KOPT-K1 (cell line): ENCODE data around the gene TMEM259.

Source experiments
- H3K27ac ChIP-seq: fragments of 200-600 bp; sonication (generic); 2 replicates; pipeline ENCODE4 v1.5.1; 2016; ENCODE audit warnings: antibody characterized with exemption, mild to moderate bottlenecking, low read depth, low read length; ENCODE audit not compliant: poor library complexity, severe bottlenecking
- H3K36me3 ChIP-seq: fragments of 200-600 bp; sonication (generic); 2 replicates; pipeline ENCODE4 v1.5.1; 2017; ENCODE audit warnings: antibody characterized with exemption, mild to moderate bottlenecking, low read length, moderate library complexity; ENCODE audit not compliant: insufficient read depth
- H3K9me3 ChIP-seq: fragments of 200-600 bp; sonication (generic); 2 replicates; pipeline ENCODE4 v1.5.1; 2017; ENCODE audit warnings: antibody characterized with exemption, low read length, mild to moderate bottlenecking; ENCODE audit not compliant: insufficient read depth, poor library complexity, severe bottlenecking

Gene TMEM259

DNA sequence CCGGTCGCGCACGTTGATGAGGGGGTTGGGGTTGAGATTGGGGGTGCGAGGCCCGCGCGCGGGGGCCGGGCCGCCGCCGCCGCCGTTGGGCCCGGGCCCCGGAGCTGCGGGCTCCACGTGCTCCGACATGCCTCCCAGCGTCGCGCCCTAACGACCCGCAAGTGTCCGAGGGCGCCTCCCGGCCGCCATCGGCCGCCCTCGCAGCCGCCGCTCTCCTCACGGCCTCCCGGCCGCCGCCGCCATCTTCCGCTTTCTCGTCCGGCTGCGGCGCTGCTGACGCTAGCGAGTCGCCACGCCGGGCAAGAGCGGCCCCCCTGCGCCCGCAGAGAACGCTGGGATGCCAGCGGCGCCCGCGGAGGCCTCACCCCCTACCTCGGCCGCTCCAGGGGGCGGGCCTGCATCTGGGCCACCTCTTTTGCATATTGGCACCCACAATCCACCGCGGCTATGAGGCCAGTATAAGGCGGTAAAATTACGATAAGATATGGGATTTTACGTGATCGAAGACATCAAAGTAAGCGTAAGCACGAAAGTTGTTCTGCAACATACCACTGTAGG, at the start of gene TMEM259:
TSS of gene TMEM259 (minus strand) at position 256 of the 558 bp plus-strand sequence. CDS start at position 129, 127 bp downstream.
- Histone ChIP-seq H3K9me3 (no peaks in the 10 kb centered on the region), H3K36me3 (peaks cover 35% of the 10 kb centered on the region), H3K27ac (peak within 1 kb of the TSS; percentile 76)

DNA sequence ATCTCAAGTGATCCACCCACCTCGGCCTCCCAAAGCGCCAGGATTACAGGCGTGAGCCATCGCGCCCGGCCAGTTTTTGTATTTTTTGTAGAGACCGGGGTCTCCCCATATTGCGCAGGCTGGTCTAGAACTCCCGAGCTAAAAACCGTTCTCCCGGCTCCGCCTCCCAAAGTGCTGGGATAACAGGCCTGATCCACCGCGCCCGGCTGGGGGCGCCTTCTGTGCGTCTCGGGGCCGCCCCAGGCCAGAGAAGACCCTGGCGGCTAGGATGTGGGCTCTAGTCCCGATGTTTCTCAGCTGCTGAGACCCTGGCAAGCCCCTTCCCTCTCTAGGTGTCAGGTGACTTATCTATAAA, 49.6 kb upstream of the TMEM259 start:
- Histone ChIP-seq H3K36me3 (peaks cover 64% of the 10 kb centered on the region), H3K27ac (no peak overlapping the region), H3K9me3 (no peaks in the 10 kb centered on the region)

DNA sequence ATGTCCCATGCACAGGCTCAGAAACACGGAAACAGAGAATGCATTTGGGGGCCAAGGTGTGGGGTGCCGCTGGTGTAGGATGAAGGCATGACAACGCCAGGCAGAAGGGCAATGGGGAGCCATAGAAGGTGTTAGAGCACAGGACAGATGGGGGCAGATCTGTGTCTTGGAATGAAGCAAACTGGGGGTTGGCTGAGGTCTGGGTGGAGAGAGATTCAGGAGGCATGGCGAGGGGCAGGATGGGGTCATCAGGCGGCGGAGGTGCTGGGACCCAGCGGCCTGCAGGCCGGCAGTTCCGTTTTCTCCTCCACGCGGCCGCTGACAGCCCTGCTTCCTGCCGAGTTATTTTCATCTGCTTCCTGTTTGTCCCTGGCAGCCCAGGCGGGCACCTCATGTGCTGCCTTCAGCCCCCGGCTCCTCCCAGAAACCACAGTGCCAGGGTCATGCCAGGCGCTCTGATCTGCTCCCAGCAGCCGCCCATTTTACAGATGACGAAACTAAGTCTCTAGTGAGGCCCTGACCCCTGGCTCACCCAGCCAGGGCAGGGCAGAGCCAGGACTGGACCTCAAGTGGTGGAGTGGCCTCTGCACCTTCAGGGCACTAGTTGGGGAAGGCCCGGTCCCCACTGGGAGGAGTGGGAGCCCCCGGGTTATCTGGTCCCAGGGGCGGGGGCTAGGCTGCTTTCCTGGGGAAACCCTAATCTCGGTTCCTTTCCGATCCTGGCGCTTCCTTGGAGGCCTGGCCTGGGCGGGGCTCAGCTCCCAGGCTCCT, 48.3 kb upstream of the TMEM259 start:
- Histone ChIP-seq H3K27ac (peak overlapping the region; percentile 98), H3K9me3 (no peaks in the 10 kb centered on the region), H3K36me3 (peaks cover 55% of the 10 kb centered on the region)

DNA sequence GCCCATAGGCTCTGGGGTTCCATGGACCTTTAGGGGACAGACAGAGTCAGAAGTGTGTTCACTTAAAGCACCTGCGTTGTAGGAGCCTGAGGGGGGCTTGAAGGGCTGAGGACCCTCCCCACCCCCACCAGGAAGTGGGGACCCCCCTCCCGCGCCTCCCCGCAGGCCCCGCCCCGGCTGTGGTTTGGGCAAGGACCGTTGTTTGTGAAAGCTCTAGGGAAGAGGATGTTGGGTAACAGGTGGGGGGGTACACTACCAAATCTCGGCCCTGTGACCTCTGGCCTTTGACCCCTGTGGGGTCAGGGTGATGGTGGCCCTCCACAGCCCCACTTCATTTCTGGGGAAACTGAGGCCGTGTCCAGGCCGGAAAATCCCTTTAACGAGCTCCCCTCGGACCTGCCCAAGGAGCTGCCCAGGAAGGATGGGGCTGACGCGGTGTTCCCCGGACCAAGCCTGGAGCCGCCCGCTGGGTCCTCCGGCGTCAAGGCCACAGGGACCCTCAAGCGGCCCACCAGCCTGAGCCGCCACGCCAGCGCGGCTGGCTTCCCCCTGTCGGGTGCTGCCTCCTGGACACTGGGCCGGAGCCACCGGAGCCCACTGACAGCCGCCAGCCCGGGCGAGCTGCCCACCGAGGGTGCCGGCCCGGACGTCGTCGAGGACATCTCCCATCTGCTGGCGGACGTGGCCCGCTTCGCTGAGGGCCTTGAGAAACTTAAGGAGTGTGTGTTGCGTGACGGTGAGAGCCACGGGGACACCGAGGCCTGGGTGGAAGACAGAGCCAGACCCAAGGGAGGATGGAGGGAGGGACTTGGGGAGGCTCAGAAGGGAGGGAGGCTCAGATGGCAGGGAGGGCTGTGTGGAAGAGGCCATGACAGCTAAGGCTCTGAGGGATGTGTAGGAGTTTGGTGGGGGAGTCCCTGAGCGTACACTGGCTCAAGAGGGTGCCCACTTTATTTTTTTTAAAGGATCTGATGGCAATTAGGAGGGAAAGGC, 47.4 kb upstream of the TMEM259 start:
- Histone ChIP-seq H3K9me3 (no peaks in the 10 kb centered on the region), H3K36me3 (peaks cover 46% of the 10 kb centered on the region), H3K27ac (peak overlapping the region; percentile 98)

DNA sequence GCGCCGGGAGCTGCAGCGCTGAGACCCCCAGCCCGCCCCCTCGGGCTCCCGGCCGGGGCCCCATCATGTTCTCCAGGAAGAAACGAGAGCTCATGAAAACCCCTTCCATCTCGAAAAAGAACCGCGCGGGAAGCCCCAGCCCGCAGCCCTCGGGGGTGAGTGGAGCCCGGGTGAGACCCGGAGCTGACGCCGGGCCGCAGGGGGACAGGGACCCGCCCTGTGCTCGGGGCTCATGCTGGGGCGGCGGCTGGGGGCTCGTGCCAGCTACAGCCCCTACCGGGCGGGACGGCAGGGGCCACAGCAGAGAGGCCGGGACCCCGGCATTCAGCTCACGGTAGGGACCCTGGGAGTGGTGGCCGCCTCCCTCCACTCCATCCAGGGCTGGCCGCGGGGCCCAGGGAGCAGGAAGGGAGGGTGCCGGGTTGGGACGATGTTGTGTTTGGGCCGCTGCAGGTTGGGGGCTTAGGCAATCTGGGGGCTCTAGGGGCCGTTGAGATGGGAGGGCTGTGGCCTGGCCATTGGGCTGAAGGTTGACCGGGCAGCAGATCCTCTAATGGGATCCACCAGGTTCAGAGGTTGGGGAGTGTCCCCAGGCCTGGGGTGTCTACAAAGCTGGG, 46.5 kb upstream of the TMEM259 start:
- peaks cover 38% of the 10 kb centered on the region for H3K36me3 ChIP-seq
- H3K9me3 ChIP-seq = no peaks in the 10 kb centered on the region
- peak overlapping the region; percentile 98 for H3K27ac ChIP-seq

DNA sequence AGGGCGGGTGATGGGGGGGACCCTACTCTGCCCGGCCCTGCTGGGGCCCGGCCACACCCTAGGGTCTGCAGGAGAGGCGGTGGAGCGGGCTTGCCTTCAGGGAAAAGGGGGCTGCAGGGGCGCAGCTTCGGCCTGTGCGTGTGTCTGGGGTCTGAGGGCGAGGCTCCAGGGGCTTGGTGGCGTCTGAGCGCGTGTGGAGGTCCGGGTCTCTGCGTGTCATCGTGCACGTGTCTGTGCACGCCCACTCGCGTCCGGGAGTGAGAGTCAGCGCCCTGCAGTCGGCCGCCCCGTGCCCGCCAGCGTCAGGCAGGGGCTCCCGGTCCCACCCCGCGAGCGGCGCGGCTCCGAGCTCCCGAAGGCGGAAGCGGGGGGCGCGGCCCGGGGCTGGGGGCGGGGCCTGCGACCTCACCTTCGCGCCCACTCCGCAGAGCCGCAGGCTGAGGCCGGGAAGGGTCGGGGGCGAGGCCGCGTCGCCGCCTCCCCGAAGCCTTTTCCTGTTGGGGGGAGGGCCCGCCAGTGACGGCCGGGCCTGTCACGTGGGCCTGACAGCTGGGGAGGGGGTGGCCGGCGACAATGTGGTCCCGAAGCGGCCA, 45.9 kb upstream of the TMEM259 start, which contains the start of gene ARHGAP45:
TSS of gene ARHGAP45 (plus strand) at position 420 of the 593 bp plus-strand sequence. CDS start 239 bp downstream, outside the sequence.
- Histone ChIP-seq H3K27ac (peak within 1 kb of the TSS; percentile 98), H3K36me3 (peaks cover 32% of the 10 kb centered on the region), H3K9me3 (no peaks in the 10 kb centered on the region)

DNA sequence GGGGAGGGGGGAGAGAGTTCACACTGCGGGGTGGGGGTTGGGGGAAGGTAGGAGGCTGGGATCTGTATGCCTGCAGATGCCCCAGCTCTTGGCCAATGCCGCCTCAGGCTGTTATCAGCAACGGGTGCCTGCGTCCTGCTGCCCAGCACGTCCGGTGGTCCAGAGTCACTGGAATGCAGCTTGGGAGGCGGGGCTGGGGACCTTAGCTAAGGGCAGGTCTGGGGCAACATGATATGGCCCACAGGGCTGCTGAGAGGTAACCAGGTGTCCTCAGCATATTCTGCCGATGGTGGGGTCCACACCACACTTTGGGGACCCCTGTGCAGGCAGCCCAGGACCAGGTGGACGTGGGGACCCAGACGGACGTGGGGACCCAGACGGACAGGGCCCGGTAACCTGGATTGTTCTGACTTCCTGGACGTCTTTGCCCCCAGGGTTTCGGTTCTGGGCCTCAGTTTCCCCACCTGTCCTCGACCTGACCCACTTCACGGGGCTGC, 45.4 kb upstream of the TMEM259 start:
- H3K36me3 ChIP-seq = peaks cover 27% of the 10 kb centered on the region
- no peaks in the 10 kb centered on the region for H3K9me3 ChIP-seq
- peak overlapping the region; percentile 98 for H3K27ac ChIP-seq

DNA sequence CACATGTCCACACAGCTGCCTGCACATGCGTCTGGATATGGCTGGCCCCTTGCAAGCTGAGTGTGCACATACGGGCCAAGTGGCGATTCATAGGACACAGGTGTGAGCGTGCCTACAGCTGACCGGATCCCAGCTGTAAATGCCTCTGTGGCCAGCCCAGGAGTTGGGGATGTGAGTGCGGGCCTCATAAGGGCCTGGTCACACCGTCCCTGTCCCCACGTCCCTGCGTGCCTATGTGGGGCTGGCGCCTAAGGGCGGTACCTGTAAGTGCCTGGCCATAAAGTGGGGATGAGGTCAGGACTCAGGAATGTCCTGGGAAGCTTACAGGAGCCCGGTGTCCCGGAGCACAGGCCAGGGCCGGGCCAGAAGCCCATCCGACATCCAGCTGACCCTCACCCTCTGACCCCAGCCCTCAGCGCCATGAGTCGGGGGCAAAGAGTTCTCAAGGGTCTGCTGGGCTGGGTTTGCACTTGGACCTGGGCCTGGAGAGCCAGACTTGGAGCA, 44.7 kb upstream of the TMEM259 start:
- no peak overlapping the region for H3K27ac ChIP-seq
- H3K9me3 ChIP-seq = no peaks in the 10 kb centered on the region
- peaks cover 22% of the 10 kb centered on the region for H3K36me3 ChIP-seq

DNA sequence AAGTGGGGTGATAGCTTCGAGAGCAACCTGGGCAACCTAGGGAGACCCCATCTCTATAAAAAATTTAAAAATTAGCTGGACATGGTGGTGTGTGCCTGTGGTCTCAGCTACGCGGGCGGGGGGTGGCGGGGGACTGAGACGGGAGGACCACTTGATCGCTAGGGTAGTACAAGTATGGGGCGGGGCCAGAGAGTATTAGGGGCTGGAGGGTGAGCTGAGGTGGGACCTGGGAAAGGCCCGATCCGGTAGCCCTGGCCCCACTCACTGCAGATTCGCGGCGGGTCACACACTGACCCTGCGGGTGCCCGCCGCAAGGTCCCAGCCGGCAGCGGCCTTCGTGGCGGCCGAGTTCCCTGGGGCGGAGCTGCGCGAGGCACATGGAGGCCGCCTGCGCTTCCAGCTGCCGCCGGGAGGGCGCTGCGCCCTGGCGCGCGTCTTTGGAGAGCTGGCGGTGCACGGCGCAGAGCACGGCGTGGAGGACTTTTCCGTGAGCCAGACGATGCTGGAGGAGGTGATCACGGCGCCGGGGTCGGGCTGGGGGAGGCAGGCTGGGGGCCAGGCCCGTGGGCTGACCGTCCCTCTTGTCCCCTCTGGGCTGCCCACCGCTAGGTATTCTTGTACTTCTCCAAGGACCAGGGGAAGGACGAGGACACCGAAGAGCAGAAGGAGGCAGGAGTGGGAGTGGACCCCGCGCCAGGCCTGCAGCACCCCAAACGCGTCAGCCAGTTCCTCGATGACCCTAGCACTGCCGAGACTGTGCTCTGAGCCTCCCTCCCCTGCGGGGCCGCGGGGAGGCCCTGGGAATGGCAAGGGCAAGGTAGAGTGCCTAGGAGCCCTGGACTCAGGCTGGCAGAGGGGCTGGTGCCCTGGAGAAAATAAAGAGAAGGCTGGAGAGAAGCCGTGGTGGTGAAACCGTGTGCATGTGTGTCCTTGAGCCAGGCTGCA, 44.0 kb upstream of the TMEM259 start:
- H3K9me3 ChIP-seq = no peaks in the 10 kb centered on the region
- H3K36me3 ChIP-seq = peaks cover 15% of the 10 kb centered on the region
- no peak overlapping the region for H3K27ac ChIP-seq

DNA sequence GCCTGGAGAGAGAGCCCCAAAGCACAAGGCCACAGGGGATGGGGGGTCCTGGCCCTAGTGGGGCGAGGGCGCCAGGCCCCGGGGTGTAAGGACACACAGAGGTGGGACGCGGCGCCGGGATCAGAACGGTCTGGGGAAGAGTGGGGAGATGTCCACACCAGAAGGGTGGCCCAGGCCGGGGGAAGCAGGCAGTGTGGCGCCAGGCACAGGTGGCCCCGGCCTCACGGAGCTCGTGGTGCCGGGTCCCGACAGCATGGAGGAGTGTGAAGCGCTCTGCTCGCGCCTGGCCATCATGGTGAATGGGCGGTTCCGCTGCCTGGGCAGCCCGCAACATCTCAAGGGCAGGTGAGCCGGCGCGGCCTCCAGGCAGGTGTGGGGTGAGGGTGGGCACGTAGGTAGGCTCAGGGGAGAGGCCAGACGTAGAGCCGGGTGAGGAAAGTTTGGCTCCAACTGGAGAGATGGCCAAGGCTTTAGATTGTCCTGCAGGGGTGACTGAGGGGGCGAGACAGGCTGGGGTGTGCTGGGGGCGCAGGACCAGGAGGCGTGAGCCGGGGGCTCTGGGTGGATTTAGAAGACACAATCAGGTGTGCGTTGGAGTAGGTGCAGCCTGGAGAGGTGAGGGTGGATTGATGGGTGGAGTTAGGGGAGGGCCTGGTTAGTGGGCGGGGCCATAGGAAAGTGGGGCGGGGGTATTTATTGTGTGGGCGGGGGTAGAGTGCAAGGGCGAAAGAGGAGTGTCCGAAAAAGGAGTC, 43.2 kb upstream of the TMEM259 start:
- Histone ChIP-seq H3K36me3 (peaks cover 8% of the 10 kb centered on the region; the same call in 1 of the 2 replicates), H3K9me3 (no peaks in the 10 kb centered on the region), H3K27ac (no peak overlapping the region)

DNA sequence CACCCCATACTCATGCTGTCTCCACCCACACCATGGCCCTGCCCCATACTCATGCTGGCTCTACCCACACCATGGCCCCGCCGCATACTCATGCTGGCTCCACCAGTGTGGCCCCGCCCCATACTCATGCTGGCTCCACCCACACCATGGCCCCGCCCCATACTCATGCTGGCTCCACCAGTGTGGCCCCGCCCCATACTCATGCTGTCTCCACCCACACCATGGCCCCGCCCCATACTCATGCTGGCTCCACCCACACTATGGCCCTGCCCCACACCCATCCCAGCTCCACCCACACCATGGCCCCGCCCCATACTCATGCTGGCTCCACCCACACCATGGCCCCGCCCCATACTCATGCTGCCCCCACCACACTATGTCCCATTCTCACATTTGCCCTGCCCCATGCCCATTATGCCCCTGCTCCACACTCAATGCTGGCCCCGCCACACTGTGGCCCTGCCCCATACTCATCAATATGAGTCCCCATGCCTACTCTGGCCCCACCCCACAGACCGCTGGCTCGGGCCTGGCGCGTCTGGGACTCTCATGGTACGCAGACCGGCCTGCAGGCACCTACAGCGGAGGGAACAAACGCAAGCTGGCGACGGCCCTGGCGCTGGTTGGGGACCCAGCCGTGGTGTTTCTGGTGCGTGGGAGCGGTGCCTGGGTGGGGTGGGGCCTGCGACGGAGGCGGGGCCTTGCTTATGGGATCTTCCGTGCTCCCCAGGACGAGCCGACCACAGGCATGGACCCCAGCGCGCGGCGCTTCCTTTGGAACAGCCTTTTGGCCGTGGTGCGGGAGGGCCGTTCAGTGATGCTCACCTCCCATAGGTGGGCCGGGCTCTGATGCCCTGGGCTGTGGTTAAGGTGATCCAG, 42.3 kb upstream of the TMEM259 start:
- no peak overlapping the region for H3K27ac ChIP-seq
- no peaks in the 10 kb centered on the region for H3K9me3 ChIP-seq
- 0 out of 2 replicates have a peak, but pooled peaks cover under 1% of the 10 kb centered on the region for H3K36me3 ChIP-seq
